IMR-90 (cell line): ENCODE results near the gene CCDC97. TPM values are rescaled to one million over a fixed set of nuclear protein-coding genes. Genes with fewer than 3 reads are reported as not detected.

ENCODE experiments used
- ATAC-seq: fragments of 200-7000 bp; cut with Tn5 transposase; 2 replicates; pipeline ENCODE4 v1.9.1; 2020; ENCODE audit warnings: low read depth, mild to moderate bottlenecking, moderate library complexity
- BruUV-seq: library from RNA; stranded (reverse); fragments of 400-500 nt; replicated peaks from 2 replicates; lab custom pipeline; 2021; lab: Mats Ljungman, UMichigan
- CTCF ChIA-PET: fragments of 300-600 bp; formaldehyde crosslinking; extraction: SDS; loops from one replicate; lab custom pipeline; 2021; ENCODE audit warnings: antibody characterized with exemption; lab: Yijun Ruan, JAX
- POLR2A ChIA-PET: fragments of 300-600 bp; sonication (Branson Sonifier 250); formaldehyde crosslinking; loops from one replicate; lab custom pipeline; 2022; ENCODE audit warnings: antibody characterized with exemption; ENCODE audit not compliant: unreplicated experiment; lab: Charles Lee
- DNase-seq: peaks from one replicate; pipeline ENCODE4 v3.0.0; 2013
- H2AFZ ChIP-seq: replicated peaks from 2 replicates; pipeline ENCODE3; 2013; ENCODE audit warnings: low read length, mild to moderate bottlenecking; ENCODE audit not compliant: poor library complexity
- H2AK5ac ChIP-seq: 2 replicates; pipeline ENCODE4 v1.6.1; 2013; ENCODE audit warnings: low read depth, low read length, inconsistent platforms
- H2AK9ac ChIP-seq: replicated peaks from 2 replicates; pipeline ENCODE3; 2013; ENCODE audit warnings: mild to moderate bottlenecking, low read depth, low read length, moderate library complexity; ENCODE audit not compliant: poor library complexity
- H2BK120ac ChIP-seq: 2 replicates; pipeline ENCODE4 v1.6.1; 2013; ENCODE audit warnings: low read depth, low read length, inconsistent platforms
- H2BK15ac ChIP-seq: 3 replicates; pipeline ENCODE4 v1.6.1; 2013; ENCODE audit warnings: low read depth, low read length, inconsistent platforms
- H2BK20ac ChIP-seq: 2 replicates; pipeline ENCODE4 v1.6.1; 2013; ENCODE audit warnings: low read depth, mild to moderate bottlenecking, inconsistent platforms, low read length, moderate library complexity
- H2BK5ac ChIP-seq: 2 replicates; pipeline ENCODE4 v1.6.1; 2013; ENCODE audit warnings: mild to moderate bottlenecking, low read depth, low read length, inconsistent platforms; ENCODE audit not compliant: poor library complexity, severe bottlenecking
- H3K14ac ChIP-seq: replicated peaks from 2 replicates; pipeline ENCODE4 v1.6.1; 2013; ENCODE audit warnings: low read depth, low read length, inconsistent platforms
- H3K18ac ChIP-seq: 2 replicates; pipeline ENCODE4 v1.6.1; 2013; ENCODE audit warnings: low read depth, low read length, control low read depth
- H3K23ac ChIP-seq: 2 replicates; pipeline ENCODE4 v1.6.1; 2013; ENCODE audit warnings: low read depth, low read length, inconsistent platforms
- H3K27ac ChIP-seq: 2 replicates; pipeline ENCODE4 v1.5.1; 2013; ENCODE audit warnings: mild to moderate bottlenecking, control low read depth, low read length; ENCODE audit not compliant: insufficient read depth
- H3K27me3 ChIP-seq: 2 replicates; pipeline ENCODE4 v1.6.1; 2013; ENCODE audit warnings: low read length; ENCODE audit not compliant: control insufficient read depth, insufficient read depth
- H3K36me3 ChIP-seq: 2 replicates; pipeline ENCODE4 v1.6.1; 2013; ENCODE audit warnings: low read length, mixed read lengths; ENCODE audit not compliant: control insufficient read depth, insufficient read depth
- H3K4ac ChIP-seq: 2 replicates; pipeline ENCODE4 v1.6.1; 2013; ENCODE audit warnings: low read depth, low read length, inconsistent platforms
- H3K4me1 ChIP-seq: 2 replicates; pipeline ENCODE4 v1.6.1; 2013; ENCODE audit warnings: low read length, mixed read lengths; ENCODE audit not compliant: control insufficient read depth, insufficient read depth
- H3K4me2 ChIP-seq: 2 replicates; pipeline ENCODE4 v1.6.1; 2013; ENCODE audit warnings: low read depth, mild to moderate bottlenecking, control low read depth, low read length, moderate library complexity
- H3K4me3 ChIP-seq: 2 replicates; pipeline ENCODE4 v1.5.1; 2013; ENCODE audit warnings: low read depth, mild to moderate bottlenecking, control low read depth, low read length, moderate library complexity; ENCODE audit not compliant: insufficient read depth
- H3K56ac ChIP-seq: 2 replicates; pipeline ENCODE4 v1.6.1; 2013; ENCODE audit warnings: low read length, inconsistent platforms; ENCODE audit not compliant: insufficient read depth; ENCODE audit errors: extremely low read depth
- H3K79me1 ChIP-seq, 2 experiments: 2 replicates each; pipeline ENCODE4 v1.6.1; 2013; ENCODE audit warnings: low read length in 2 of 2, inconsistent platforms in 1 of 2, low read depth in 1 of 2
- H3K9ac ChIP-seq: 2 replicates; pipeline ENCODE4 v1.6.1; 2013; ENCODE audit warnings: low read depth, low read length, control low read depth
- H3K9me1 ChIP-seq: 2 replicates; pipeline ENCODE4 v1.6.1; 2013; ENCODE audit warnings: low read length, inconsistent platforms; ENCODE audit not compliant: insufficient read depth
- H3K9me3 ChIP-seq: 2 replicates; pipeline ENCODE4 v1.6.1; 2013; ENCODE audit warnings: low read length; ENCODE audit not compliant: control insufficient read depth, insufficient read depth
- H4K20me1 ChIP-seq: 2 replicates; pipeline ENCODE4 v1.6.1; 2013; ENCODE audit warnings: low read length, inconsistent platforms; ENCODE audit not compliant: insufficient read depth
- H4K5ac ChIP-seq: 2 replicates; pipeline ENCODE4 v1.6.1; 2013; ENCODE audit warnings: mild to moderate bottlenecking, low read depth, low read length, control low read depth
- H4K8ac ChIP-seq, 2 experiments: 2 replicates each; pipeline ENCODE4 v1.6.1; 2013; ENCODE audit warnings: low read depth in 2 of 2, low read length in 2 of 2, control low read depth in 1 of 2, inconsistent platforms in 1 of 2
- H4K91ac ChIP-seq: 2 replicates; pipeline ENCODE4 v1.6.1; 2013; ENCODE audit warnings: low read depth, low read length, inconsistent platforms; ENCODE audit not compliant: insufficient read depth
- BHLHE40 ChIP-seq: fragments of 150-350 bp; IDR thresholded peaks from 2 replicates; pipeline ENCODE4 v1.6.1; 2016; ENCODE audit warnings: mild to moderate bottlenecking, low read depth, low read length
- CEBPB ChIP-seq: IDR thresholded peaks from 2 replicates; pipeline ENCODE4 v1.6.1; 2012; ENCODE audit warnings: low read depth, low read length, improper control_type of control experiment
- CHD1 ChIP-seq: IDR thresholded peaks from 2 replicates; pipeline ENCODE4 v1.6.1; 2012; ENCODE audit warnings: low read depth, low read length, improper control_type of control experiment
- ELK1 ChIP-seq: fragments of 150-350 bp; IDR thresholded peaks from 2 replicates; pipeline ENCODE4 v1.6.1; 2016; ENCODE audit warnings: low read depth, mild to moderate bottlenecking, low read length, moderate library complexity, borderline replicate concordance
- FOS ChIP-seq: fragments of 150-350 bp; IDR thresholded peaks from 2 replicates; pipeline ENCODE4 v1.6.1; 2016; ENCODE audit warnings: low read depth, low read length
- MAFK ChIP-seq: IDR thresholded peaks from 2 replicates; pipeline ENCODE4 v1.6.1; 2012; ENCODE audit warnings: low read depth, low read length, improper control_type of control experiment
- MAZ ChIP-seq: IDR thresholded peaks from 2 replicates; pipeline ENCODE4 v1.6.1; 2012; ENCODE audit warnings: low read depth, mild to moderate bottlenecking, low read length, improper control_type of control experiment, moderate library complexity, borderline replicate concordance
- MXI1 ChIP-seq: IDR thresholded peaks from 2 replicates; pipeline ENCODE4 v1.6.1; 2012; ENCODE audit warnings: low read depth, mild to moderate bottlenecking, low read length, moderate library complexity, borderline replicate concordance
- NFE2L2 ChIP-seq: fragments of 150-350 bp; IDR thresholded peaks from 2 replicates; pipeline ENCODE4 v1.6.1; 2016; ENCODE audit warnings: low read depth, mild to moderate bottlenecking, low read length
- POLR2A ChIP-seq: IDR thresholded peaks from 2 replicates; pipeline ENCODE4 v1.6.1; 2012; ENCODE audit warnings: mild to moderate bottlenecking, low read depth, low read length
- RAD21 ChIP-seq: IDR thresholded peaks from 2 replicates; pipeline ENCODE4 v1.6.1; 2012; ENCODE audit warnings: low read length, improper control_type of control experiment
- RCOR1 ChIP-seq: IDR thresholded peaks from 2 replicates; pipeline ENCODE4 v1.6.1; 2012; ENCODE audit warnings: mild to moderate bottlenecking, low read length, improper control_type of control experiment; ENCODE audit not compliant: insufficient replicate concordance
- RFX5 ChIP-seq: IDR thresholded peaks from 2 replicates; pipeline ENCODE4 v1.8.0; 2012; ENCODE audit warnings: low read depth, mild to moderate bottlenecking, low read length, moderate library complexity
- SMC3 ChIP-seq: fragments of 150-350 bp; IDR thresholded peaks from 2 replicates; pipeline ENCODE4 v1.6.1; 2016; ENCODE audit warnings: low read depth, mild to moderate bottlenecking, antibody characterized with exemption, low read length, moderate library complexity
- USF2 ChIP-seq: fragments of 150-350 bp; IDR thresholded peaks from 2 replicates; pipeline ENCODE4 v1.6.1; 2017; ENCODE audit warnings: mild to moderate bottlenecking, antibody characterized with exemption, low read length, low read depth
- WGBS, 2 experiments: methylation state at CpG; one replicate each; pipeline versions ENCODE4 v1.1.5 to v1.1.7; 2013; ENCODE audit warnings: missing lambda C conversion rate in 2 of 2; ENCODE audit not compliant: insufficient read length in 1 of 2; ENCODE audit errors: extremely low coverage in 2 of 2; 5-methylcytosine and 5-hydroxymethylcytosine counted together
- dilution Hi-C: fragments of 300-500 bp; cut with HindIII; formaldehyde crosslinking; loops from one replicate; pipeline ENCODE4 v1.14.3; 2018; ENCODE audit warnings: low sequenced_read_pairs; ENCODE audit not compliant: unreplicated experiment
- in situ Hi-C: fragments of 300-500 bp; cut with MboI; formaldehyde crosslinking; loops from 3 replicates; pipeline ENCODE4 v1.14.3; 2019; ENCODE audit warnings: low sequenced_read_pairs, inconsistent platforms, mixed read lengths
- intact Hi-C: fragments of 100-400 bp; cut with micrococcal nuclease; formaldehyde crosslinking; loops from 2 replicates; pipeline ENCODE4 v1.10.0; 2022
- polyA plus RNA-seq, 3 experiments: library from polyadenylated mRNA; depleted of rRNA; stranded (reverse); fragments of >200 nt; gene quantifications; 2 replicates each; pipeline ENCODE4 v1.2.3, GENCODE V29; 2012; ENCODE audit warnings: low replicate concordance in 1 of 3
- total RNA-seq: library from RNA; depleted of rRNA; stranded (reverse); fragments of >200 nt; gene quantifications from 2 replicates; pipeline ENCODE4 v1.2.3, GENCODE V29; 2012

CCDC97 gene
- total and polyA plus RNA-seq, 2 of the 4 experiments (the other 2 are of a cell fraction) = 4.1 to 11.0 TPM

- TF ChIP-seq RCOR1 = no peak
Measured at GRCh38 chr19:41354343-41354953, 44.5 kb downstream of the CCDC97 start (continued).

- no peak overlapping the region for H4K8ac ChIP-seq
- H3K36me3 ChIP-seq = no peaks in the 10 kb centered on the region
- no peak overlapping the region for H3K9ac ChIP-seq
- dilution Hi-C loops = no loop called here
- no peak overlapping the region for H2BK120ac ChIP-seq
- H3K4me2 ChIP-seq = no peak overlapping the region
- no peak overlapping the region for H2BK5ac ChIP-seq
- no peak overlapping the region for H3K4me3 ChIP-seq
- H4K5ac ChIP-seq = no peak overlapping the region
- in situ Hi-C loops = no loop called here
- H3K23ac ChIP-seq = 0 out of 2 replicates have a peak overlapping the region, but pooled peaks have one; percentile 15
- no peak overlapping the region for H2BK20ac ChIP-seq
- no peak overlapping the region for H3K27ac ChIP-seq
- H2AK9ac ChIP-seq = no peak overlapping the region
- H4K91ac ChIP-seq = no peak overlapping the region
- ATAC-seq (no peak), DNase-seq (no peak)
- H3K4ac ChIP-seq = no peak overlapping the region; the same call in 1 of the 2 replicates
- POLR2A ChIA-PET = no interaction called here
- H3K27me3 ChIP-seq = no peaks in the 10 kb centered on the region
- intact Hi-C loops = no loop called here
- no peak overlapping the region for H2AK5ac ChIP-seq
- H2BK15ac ChIP-seq = no peak overlapping the region
- H3K56ac ChIP-seq = no peak overlapping the region
- WGBS, 2 experiments = 100% methylated on average over 1 of the region's 1 CpG; no CpG with 5 or more reads in 1 of the 2 experiments
- no peak overlapping the region for H3K18ac ChIP-seq
- no peak overlapping the region for H3K14ac ChIP-seq
- CTCF ChIA-PET = no interaction called here
- peaks cover 8 to 35% of the 10 kb centered on the region in 2 experiments; a peak in 3 of 4 replicates for H3K79me1 ChIP-seq
- H3K9me3 ChIP-seq = no peaks in the 10 kb centered on the region
- BruUV-seq = no TSS peak
- no peaks in the 10 kb centered on the region for H3K4me1 ChIP-seq
- H4K20me1 ChIP-seq = peaks cover 31% of the 10 kb centered on the region
- no peak overlapping the region for H2AFZ ChIP-seq
- peaks cover 2% of the 10 kb centered on the region; the same call in 1 of the 2 replicates for H3K9me1 ChIP-seq
- TF ChIP-seq RFX5 (no peak), NFE2L2 (no peak), ELK1 (no peak), MXI1 (no peak), CEBPB (no peak), SMC3 (no peak), USF2 (no peak), FOS (no peak), BHLHE40 (no peak), CHD1 (no peak), RCOR1 (no peak), MAFK (no peak), POLR2A (no peak), RAD21 (no peak), MAZ (no peak)
Measured at GRCh38 chr19:41355035-41355434, 45.1 kb downstream of the CCDC97 start.
